ENCODE results near the gene PARD3B. TPM values are rescaled to one million over a fixed set of nuclear protein-coding genes. Genes with fewer than 3 reads are reported as not detected.

Gene PARD3B
- total and polyA plus RNA-seq, 2 of the 8 experiments (the other 6 are each of a cell fraction or from before 2014, with no cell fraction given) = 1.2 to 5.7 TPM

GRCh38 chr2:204842068-204842467, 296.8 kb downstream of the PARD3B start:
- Histone ChIP-seq H4K20me1 (replicated peaks in 1 of 2; ENCODE audit: control insufficient read depth in 1 of 2, insufficient read depth in 2 of 2, low read length in 2 of 2) (no peaks in the 10 kb centered on the region), H3K27ac (ENCODE audit: low read depth, low read length) (no peak overlapping the region), H3K23me2 (ENCODE audit: low read depth, low read length) (no peaks in the 10 kb centered on the region), H3K36me3 (ENCODE audit: control insufficient read depth in 2 of 4, insufficient read depth in 4 of 4, low read length in 3 of 4) (no peaks in the 10 kb centered on the region), H3K9ac (replicated peaks in 1 of 4; ENCODE audit: extremely low read depth in 1 of 4, low read depth in 3 of 4, low read length in 3 of 4) (no peak overlapping the region), H3K18ac (ENCODE audit: extremely low read depth, low read length) (no peak overlapping the region), H2AK5ac (ENCODE audit: low read depth, low read length) (no peak overlapping the region), H2BK20ac (ENCODE audit: low read length) (no peak overlapping the region), H3K4me1 (replicated peaks in 1 of 4; ENCODE audit: control insufficient read depth in 3 of 4, insufficient read depth in 4 of 4, low read length in 3 of 4) (no peaks in the 10 kb centered on the region), H3K79me1 (ENCODE audit: low read depth, low read length) (no peaks in the 10 kb centered on the region), H3K79me2 (ENCODE audit: control insufficient read depth in 1 of 2, insufficient read depth in 2 of 2, low read length in 2 of 2) (no peaks in the 10 kb centered on the region), H2BK5ac (ENCODE audit: low read depth, low read length) (no peak overlapping the region), H3K27me3 (replicated peaks in 1 of 4; ENCODE audit: control insufficient read depth in 3 of 4, extremely low read depth in 1 of 4, insufficient read depth in 3 of 4, low read length in 3 of 4) (no peaks in the 10 kb centered on the region), H3K4ac (replicated peaks; ENCODE audit: insufficient read length, low read depth, low read length) (no peak overlapping the region), H2BK15ac (ENCODE audit: low read length) (no peak overlapping the region), H4K91ac (replicated peaks; ENCODE audit: insufficient read length, low read length) (no peak overlapping the region), H3K14ac (ENCODE audit: insufficient read length) (no peak overlapping the region), H2AFZ (ENCODE audit: low read length) (no peak overlapping the region), H3K9me3 (ENCODE audit: insufficient read depth in 2 of 2, low read depth in 1 of 2, low read length in 1 of 2) (no peaks in the 10 kb centered on the region), H3K56ac (replicated peaks; ENCODE audit: insufficient read length, low read depth, low read length) (no peak overlapping the region), H4K8ac (ENCODE audit: extremely low read depth, insufficient read depth, low read length) (no peak overlapping the region), H2BK12ac (ENCODE audit: low read depth, low read length) (no peak overlapping the region), H4K5ac (ENCODE audit: insufficient read length, low read depth, low read length) (no peak overlapping the region), H3K4me3 (ENCODE audit: extremely low read depth in 1 of 4, insufficient read depth in 2 of 4, low read depth in 3 of 4, low read length in 4 of 4) (no peak overlapping the region), H3K23ac (ENCODE audit: insufficient read length) (no peak overlapping the region), H3K4me2 (ENCODE audit: insufficient read depth in 1 of 2, low read depth in 2 of 2, low read length in 2 of 2) (no peak overlapping the region), H2BK120ac (replicated peaks; ENCODE audit: low read depth, low read length) (no peak overlapping the region)
- 91% methylated on average over 1 of the region's 1 CpG; no CpG with 5 or more reads in 1 of the 2 experiments for WGBS, 2 experiments (ENCODE audit: extremely low coverage in 1 of 2, insufficient coverage in 1 of 2, insufficient read length in 1 of 2, insufficient replicate concordance in 2 of 2, low coverage in 1 of 2, low lambda C conversion rate in 2 of 2, missing lambda C conversion rate in 1 of 2)
- ChIA-PET CTCF (ENCODE audit: partially characterized antibody) (no interaction called here), POLR2A (ENCODE audit: partially characterized antibody) (no interaction called here)
- DNase-seq (ENCODE audit: low read depth in 1 of 2, low spot score in 2 of 2) = no peak
- TF ChIP-seq KDM4A (IDR thresholded peaks at IDR 0.05; ENCODE audit: low read depth, low read length, severe bottlenecking) (no peak), EGR1 (IDR thresholded peaks at IDR 0.05; ENCODE audit: borderline replicate concordance, low read depth, low read length) (no peak), RXRA (IDR thresholded peaks at IDR 0.05; ENCODE audit: insufficient read depth, low read depth, low read length) (no peak), NRF1 (IDR thresholded peaks at IDR 0.05; ENCODE audit: low read depth, low read length) (no peak), RFX5 (IDR thresholded peaks at IDR 0.05; ENCODE audit: borderline replicate concordance, low read depth, low read length) (no peak), POLR2AphosphoS5 (IDR thresholded peaks at IDR 0.05; ENCODE audit: low read depth, low read length) (no peak)
- no peak for FAIRE-seq

Measured in H1 (cell line).